ENCODE results near the gene PPP4R3B. TPM values are rescaled to one million over a fixed set of nuclear protein-coding genes. Genes with fewer than 3 reads are reported as not detected.

Gene PPP4R3B
- total RNA-seq, 1 donor from 2014 or later, result 38.2 TPM

GRCh38 chr2:55611997-55612396, 5.4 kb downstream of the PPP4R3B start:
- no peak overlapping the region for H3K9ac ChIP-seq (ENCODE audit: low read length)
- no peak for FAIRE-seq
- Mint-ChIP-seq H3K4me1 (ENCODE audit: low read depth, unreplicated experiment) (peaks cover 3% of the 10 kb centered on the region), H3K36me3 (ENCODE audit: low read depth, unreplicated experiment) (peaks cover 9% of the 10 kb centered on the region), H3K27ac (ENCODE audit: unreplicated experiment) (no peak overlapping the region), H3K27me3 (ENCODE audit: low read depth, unreplicated experiment) (no peaks in the 10 kb centered on the region), H3K4me3 (ENCODE audit: unreplicated experiment) (no peak overlapping the region), H3K9me3 (ENCODE audit: unreplicated experiment) (no peaks in the 10 kb centered on the region)
- TF ChIP-seq CTCF (IDR thresholded peaks at IDR 0.05; ENCODE audit: insufficient read depth, low read depth, low read length), result no peak
- no peak for TF ChIP-seq EZH2 (IDR thresholded peaks at IDR 0.05; ENCODE audit: insufficient read depth, low read length)
- no peak overlapping the region for H3K27ac ChIP-seq (ENCODE audit: low read depth, low read length)
- peaks cover 93% of the 10 kb centered on the region for H3K79me2 ChIP-seq (ENCODE audit: insufficient read depth, low read length)
- H3K4me3 ChIP-seq (ENCODE audit: insufficient read depth, low read depth, low read length), result no peak overlapping the region
- DNase-seq (ENCODE audit: low read depth), result no peak
- no peak overlapping the region for H3K4me2 ChIP-seq (ENCODE audit: low read length)
- no peaks in the 10 kb centered on the region for H3K9me3 ChIP-seq (ENCODE audit: insufficient read depth, low read depth, low read length)
- no peaks in the 10 kb centered on the region for H3K4me1 ChIP-seq (ENCODE audit: insufficient read depth, low read length)
- H4K20me1 ChIP-seq (ENCODE audit: insufficient read depth, low read length), result peaks cover 15% of the 10 kb centered on the region
- H3K36me3 ChIP-seq (ENCODE audit: insufficient read depth, low read length), result peaks cover 4% of the 10 kb centered on the region
- H3K27me3 ChIP-seq (ENCODE audit: insufficient read depth, low read length), result no peaks in the 10 kb centered on the region
- no peak overlapping the region for H2AFZ ChIP-seq (ENCODE audit: low read depth, low read length)

DNA sequence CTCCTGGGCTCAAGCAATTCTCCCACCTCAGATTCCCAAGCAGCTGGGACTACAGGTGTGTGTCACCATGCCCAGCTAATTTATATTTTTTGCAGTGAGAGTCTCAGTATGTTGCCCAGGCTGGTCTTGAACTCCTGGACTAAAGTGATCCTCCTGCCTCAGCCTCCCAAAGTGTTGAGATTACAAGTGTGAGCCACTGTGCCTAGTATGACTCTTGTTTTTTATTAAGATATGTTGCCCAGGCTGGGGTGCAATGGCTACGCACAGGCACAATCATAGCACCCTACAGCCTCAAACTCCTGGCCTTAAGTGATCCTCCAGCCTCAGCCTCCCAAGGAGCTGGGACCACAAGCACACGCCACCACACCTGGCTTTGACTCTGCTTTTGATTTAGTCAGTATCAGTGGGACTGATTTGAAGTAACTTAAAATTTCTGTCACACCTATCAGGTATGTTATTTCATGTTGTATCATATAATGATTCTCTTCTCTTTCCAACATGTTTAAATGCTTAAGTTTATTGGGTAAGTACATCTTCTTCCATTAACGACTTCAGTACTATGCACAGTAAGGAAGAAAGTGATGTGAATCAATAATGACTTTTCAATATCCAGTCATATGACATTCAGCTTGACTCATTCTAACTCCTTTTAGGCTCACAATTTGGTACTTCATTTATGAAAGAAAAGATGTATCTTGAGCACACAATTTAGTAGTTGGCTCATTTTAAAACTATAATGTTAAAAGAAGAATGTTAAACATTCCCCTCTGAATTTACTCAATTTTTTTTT, 6.3 kb downstream of the PPP4R3B start:
- FAIRE-seq (no peak), DNase-seq (ENCODE audit: low read depth) (no peak)
- no peak overlapping the region for H3K4me3 ChIP-seq (ENCODE audit: insufficient read depth, low read depth, low read length)
- H3K27me3 Mint-ChIP-seq (ENCODE audit: low read depth, unreplicated experiment), result no peaks in the 10 kb centered on the region
- peaks cover 4% of the 10 kb centered on the region for H3K36me3 ChIP-seq (ENCODE audit: insufficient read depth, low read length)
- no peak overlapping the region for H3K9ac ChIP-seq (ENCODE audit: low read length)
- H3K4me3 Mint-ChIP-seq (ENCODE audit: unreplicated experiment), result no peak overlapping the region
- H2AFZ ChIP-seq (ENCODE audit: low read depth, low read length), result no peak overlapping the region
- TF ChIP-seq EZH2 (IDR thresholded peaks at IDR 0.05; ENCODE audit: insufficient read depth, low read length) (no peak), CTCF (IDR thresholded peaks at IDR 0.05; ENCODE audit: insufficient read depth, low read depth, low read length) (no peak)
- peaks cover 93% of the 10 kb centered on the region for H3K79me2 ChIP-seq (ENCODE audit: insufficient read depth, low read length)
- peaks cover 3% of the 10 kb centered on the region for H3K4me1 Mint-ChIP-seq (ENCODE audit: low read depth, unreplicated experiment)
- peaks cover 15% of the 10 kb centered on the region for H4K20me1 ChIP-seq (ENCODE audit: insufficient read depth, low read length)
- no peaks in the 10 kb centered on the region for H3K9me3 ChIP-seq (ENCODE audit: insufficient read depth, low read depth, low read length)
- H3K9me3 Mint-ChIP-seq (ENCODE audit: unreplicated experiment), result no peaks in the 10 kb centered on the region
- no peaks in the 10 kb centered on the region for H3K4me1 ChIP-seq (ENCODE audit: insufficient read depth, low read length)
- H3K27ac Mint-ChIP-seq (ENCODE audit: unreplicated experiment), result no peak overlapping the region
- H3K27ac ChIP-seq (ENCODE audit: low read depth, low read length), result no peak overlapping the region
- H3K36me3 Mint-ChIP-seq (ENCODE audit: low read depth, unreplicated experiment), result peaks cover 9% of the 10 kb centered on the region
- H3K27me3 ChIP-seq (ENCODE audit: insufficient read depth, low read length), result no peaks in the 10 kb centered on the region
- H3K4me2 ChIP-seq (ENCODE audit: low read length), result no peak overlapping the region

- TF ChIP-seq CTCF (IDR thresholded peaks at IDR 0.05; ENCODE audit: insufficient read depth, low read depth, low read length) (no peak), EZH2 (IDR thresholded peaks at IDR 0.05; ENCODE audit: insufficient read depth, low read length) (no peak)
- Histone ChIP-seq H3K27me3 (ENCODE audit: insufficient read depth, low read length) (no peaks in the 10 kb centered on the region), H3K79me2 (ENCODE audit: insufficient read depth, low read length) (peaks cover 93% of the 10 kb centered on the region), H3K4me2 (ENCODE audit: low read length) (no peak overlapping the region), H3K27ac (ENCODE audit: low read depth, low read length) (no peak overlapping the region), H3K9ac (ENCODE audit: low read length) (no peak overlapping the region), H3K4me3 (ENCODE audit: insufficient read depth, low read depth, low read length) (no peak overlapping the region), H3K4me1 (ENCODE audit: insufficient read depth, low read length) (no peaks in the 10 kb centered on the region), H2AFZ (ENCODE audit: low read depth, low read length) (no peak overlapping the region), H4K20me1 (ENCODE audit: insufficient read depth, low read length) (peaks cover 15% of the 10 kb centered on the region), H3K36me3 (ENCODE audit: insufficient read depth, low read length) (peaks cover 2% of the 10 kb centered on the region), H3K9me3 (ENCODE audit: insufficient read depth, low read depth, low read length) (no peaks in the 10 kb centered on the region)
- FAIRE-seq (no peak), DNase-seq (ENCODE audit: low read depth) (no peak)
- H3K9me3 Mint-ChIP-seq (ENCODE audit: unreplicated experiment), result no peaks in the 10 kb centered on the region
- H3K4me3 Mint-ChIP-seq (ENCODE audit: unreplicated experiment), result no peak overlapping the region
- H3K4me1 Mint-ChIP-seq (ENCODE audit: low read depth, unreplicated experiment), result peaks cover 3% of the 10 kb centered on the region
- H3K36me3 Mint-ChIP-seq (ENCODE audit: low read depth, unreplicated experiment), result peaks cover 9% of the 10 kb centered on the region
- peak overlapping the region; percentile 20 for H3K27ac Mint-ChIP-seq (ENCODE audit: unreplicated experiment)
- no peaks in the 10 kb centered on the region for H3K27me3 Mint-ChIP-seq (ENCODE audit: low read depth, unreplicated experiment)
Measured at GRCh38 chr2:55609938-55610578, 7.4 kb downstream of the PPP4R3B start.

All from astrocyte (in vitro differentiated cells and primary cell).